ENCODE results near the gene P4HA1. TPM values are rescaled to one million over a fixed set of nuclear protein-coding genes. Genes with fewer than 3 reads are reported as not detected.
"Not testable (repeated sequence)": the region's sequence is repeated elsewhere in the genome, so short reads cannot be mapped to it uniquely, and the experiment has no call there.

P4HA1 gene
- polyA plus RNA-seq, 1 donor from 2014 or later, result 22.8 TPM

DNA sequence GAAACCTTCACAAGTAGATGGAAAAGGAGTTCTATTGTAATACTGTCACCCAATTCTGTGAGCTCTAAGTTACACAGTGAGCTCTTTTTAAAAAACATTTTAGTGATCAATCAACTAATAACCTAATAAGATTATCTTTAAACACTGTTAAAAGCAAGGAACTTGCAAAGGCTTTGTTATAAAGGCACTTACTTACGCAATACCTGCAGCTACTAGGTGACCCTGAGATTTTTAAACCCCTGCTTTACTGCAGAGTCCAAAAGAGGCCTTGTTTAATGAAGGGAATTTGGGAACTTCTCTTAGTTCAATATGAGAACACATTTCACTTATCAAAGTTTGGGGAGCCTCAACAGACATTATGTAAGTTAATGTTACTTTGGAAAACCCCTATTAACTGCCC, 53.3 kb downstream of the P4HA1 start:
- Mint-ChIP-seq H3K36me3 (peaks cover 5% of the 10 kb centered on the region), H3K27me3 (no peaks in the 10 kb centered on the region), H3K4me1 (peaks cover 0 to 1% (median 0%) of the 10 kb centered on the region in 3 donors), H3K27ac (no peak overlapping the region), H3K9me3 (no peaks in the 10 kb centered on the region), H3K4me3 (no peak overlapping the region)

- H3K4me3 Mint-ChIP-seq, result no peak overlapping the region
- H3K36me3 Mint-ChIP-seq, result peaks cover 5% of the 10 kb centered on the region
- H3K9me3 Mint-ChIP-seq, result no peaks in the 10 kb centered on the region
- H3K27ac Mint-ChIP-seq, result no peak overlapping the region
- H3K27me3 Mint-ChIP-seq, result no peaks in the 10 kb centered on the region
- peaks cover 0 to 1% (median 0%) of the 10 kb centered on the region in 3 donors for H3K4me1 Mint-ChIP-seq
These were observed 54.5 kb downstream of the P4HA1 start for GRCh38 chr10:73042130-73042529.

- no peak overlapping the region for H3K27ac Mint-ChIP-seq
- peaks cover 0 to 1% (median 0%) of the 10 kb centered on the region in 3 donors for H3K9me3 Mint-ChIP-seq
- H3K4me1 Mint-ChIP-seq, result peaks cover 0 to 1% (median 0%) of the 10 kb centered on the region in 3 donors
- no peaks in the 10 kb centered on the region for H3K27me3 Mint-ChIP-seq
- no peak overlapping the region for H3K4me3 Mint-ChIP-seq
- peaks cover 10% of the 10 kb centered on the region for H3K36me3 Mint-ChIP-seq
These were observed 57.0 kb downstream of the P4HA1 start for GRCh38 chr10:73039635-73040034.

- H3K9me3 Mint-ChIP-seq, H3K27ac Mint-ChIP-seq, H3K36me3 Mint-ChIP-seq, H3K27me3 Mint-ChIP-seq, H3K4me1 Mint-ChIP-seq, H3K4me3 Mint-ChIP-seq: not testable (repeated sequence)
These were observed 60.4 kb downstream of the P4HA1 start for GRCh38 chr10:73036285-73036684.

DNA sequence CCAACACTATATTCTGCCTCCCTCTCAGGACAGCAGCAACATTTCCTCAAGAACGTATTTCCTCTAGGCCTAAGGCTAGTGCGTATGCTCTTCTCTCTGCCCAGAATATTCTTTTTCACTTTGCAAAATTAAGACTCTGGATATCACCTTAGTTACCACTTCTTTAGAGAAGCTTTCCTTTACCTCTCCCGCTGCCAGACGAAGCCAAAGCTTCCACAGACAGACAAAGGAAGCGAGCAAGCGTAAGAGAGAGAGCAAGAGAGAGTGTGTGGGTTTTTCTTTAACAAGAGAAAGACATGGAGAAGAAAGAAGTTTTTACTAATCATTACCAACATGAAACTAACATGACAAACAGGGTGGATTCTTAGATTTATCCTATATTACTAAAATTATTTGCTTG, 64.1 kb downstream of the P4HA1 start:
- Mint-ChIP-seq H3K36me3 (peaks cover 10% of the 10 kb centered on the region), H3K27me3 (no peaks in the 10 kb centered on the region), H3K27ac (no peak overlapping the region)

DNA sequence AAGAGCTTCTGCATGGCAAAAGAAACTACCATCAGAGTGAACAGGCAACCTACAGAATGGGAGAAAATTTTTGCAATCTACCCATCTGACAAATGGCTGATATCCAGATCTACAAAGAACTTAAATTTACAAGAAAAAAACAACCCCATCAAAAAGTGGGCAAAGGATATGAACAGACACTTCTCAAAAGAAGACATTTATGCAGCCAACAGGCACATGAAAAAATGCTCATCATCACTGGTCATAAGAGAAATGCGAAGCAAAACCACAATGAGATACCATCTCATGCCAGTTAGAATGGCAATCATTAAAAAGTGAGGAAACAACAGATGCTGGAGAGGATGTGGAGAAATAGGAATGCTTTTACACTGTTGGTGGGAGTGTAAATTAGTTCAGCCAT, 70.0 kb downstream of the P4HA1 start:
- not testable (repeated sequence) for H3K4me1 Mint-ChIP-seq, H3K4me3 Mint-ChIP-seq, H3K9me3 Mint-ChIP-seq, H3K27ac Mint-ChIP-seq, H3K27me3 Mint-ChIP-seq
- H3K36me3 Mint-ChIP-seq, result peaks cover 16% of the 10 kb centered on the region

More for the DNA sequence above, 64.1 kb downstream of the P4HA1 start:
- no peak overlapping the region for H3K4me3 Mint-ChIP-seq
- H3K9me3 Mint-ChIP-seq, result peaks cover 0 to 1% (median 0%) of the 10 kb centered on the region in 3 donors
- no peaks in the 10 kb centered on the region for H3K4me1 Mint-ChIP-seq

DNA sequence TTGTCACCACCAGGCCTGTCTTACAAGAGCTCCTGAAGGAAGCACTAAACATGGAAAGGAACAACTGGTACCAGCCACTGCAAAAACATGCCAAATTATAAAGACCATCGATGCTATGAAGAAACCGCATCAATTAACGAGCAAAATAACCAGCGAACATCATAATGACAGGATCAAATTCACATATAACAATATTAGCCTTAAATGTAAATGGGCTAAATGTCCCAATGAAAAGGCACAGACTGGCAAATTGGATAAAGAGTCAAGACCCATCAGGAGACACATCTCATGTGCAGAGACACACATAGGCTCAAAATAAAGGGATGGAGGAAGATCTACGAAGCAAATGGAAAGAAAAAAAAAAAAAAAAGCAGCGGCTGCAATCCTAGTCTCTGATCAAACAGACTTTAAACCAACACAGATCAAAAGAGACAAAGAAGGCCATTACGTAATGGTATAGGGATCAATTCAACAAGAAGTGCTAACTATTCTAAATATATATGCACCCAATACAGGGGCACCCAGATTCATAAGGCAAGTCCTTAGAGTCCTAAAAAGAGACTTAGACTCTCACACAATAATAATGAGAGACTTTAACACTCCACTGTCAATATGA, 73.1 kb downstream of the P4HA1 start:
- not testable (repeated sequence) for H3K4me3 Mint-ChIP-seq, H3K27ac Mint-ChIP-seq, H3K4me1 Mint-ChIP-seq, H3K27me3 Mint-ChIP-seq, H3K9me3 Mint-ChIP-seq
- peaks cover 18% of the 10 kb centered on the region for H3K36me3 Mint-ChIP-seq

GRCh38 chr10:73022961-73023360, 73.7 kb downstream of the P4HA1 start:
- H3K27ac Mint-ChIP-seq, H3K9me3 Mint-ChIP-seq, H3K4me3 Mint-ChIP-seq, H3K4me1 Mint-ChIP-seq, H3K27me3 Mint-ChIP-seq: not testable (repeated sequence)
- H3K36me3 Mint-ChIP-seq, result peaks cover 18% of the 10 kb centered on the region

- H3K27ac Mint-ChIP-seq, H3K27me3 Mint-ChIP-seq, H3K4me3 Mint-ChIP-seq, H3K9me3 Mint-ChIP-seq, H3K4me1 Mint-ChIP-seq: not testable (repeated sequence)
- H3K36me3 Mint-ChIP-seq, result peaks cover 12% of the 10 kb centered on the region
These were observed 75.0 kb downstream of the P4HA1 start for GRCh38 chr10:73021538-73022164.

DNA sequence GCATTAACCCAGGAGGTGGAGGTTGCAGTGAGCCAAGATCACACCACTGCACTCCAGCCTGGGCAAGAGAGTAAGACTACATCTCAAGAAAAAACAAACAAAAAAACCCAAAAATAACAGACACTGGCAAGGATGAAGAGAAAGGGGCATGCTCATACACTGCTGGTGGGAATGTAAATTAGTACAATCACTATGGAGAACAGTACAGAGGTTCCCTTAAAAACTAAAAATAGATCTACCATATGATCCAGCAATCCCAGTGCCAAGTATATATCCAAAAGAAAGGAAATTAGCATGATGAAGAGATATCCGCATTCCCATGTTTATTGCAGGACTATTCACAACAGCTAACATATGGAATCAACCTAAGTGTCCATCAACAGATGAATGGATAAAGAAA, 75.6 kb downstream of the P4HA1 start:
- Mint-ChIP-seq H3K4me1 (peaks cover 3 to 8% (median 5%) of the 10 kb centered on the region in 3 donors), H3K9me3 (no peaks in the 10 kb centered on the region), H3K27me3 (no peaks in the 10 kb centered on the region), H3K4me3 (no peak overlapping the region), H3K36me3 (peaks cover 10% of the 10 kb centered on the region), H3K27ac (no peak overlapping the region)

GRCh38 chr10:73019100-73019499, 77.6 kb downstream of the P4HA1 start:
- Mint-ChIP-seq H3K4me3 (peak overlapping the region in 1 of 4 donors; percentile 70), H3K36me3 (peaks cover 12% of the 10 kb centered on the region), H3K27me3 (no peaks in the 10 kb centered on the region)

GRCh38 chr10:73018632-73019031, 78.0 kb downstream of the P4HA1 start:
- Mint-ChIP-seq H3K4me3 (no peak overlapping the region), H3K27me3 (no peaks in the 10 kb centered on the region), H3K36me3 (peaks cover 12% of the 10 kb centered on the region), H3K27ac (no peak overlapping the region), H3K9me3 (no peaks in the 10 kb centered on the region), H3K4me1 (peaks cover 1 to 7% (median 5%) of the 10 kb centered on the region in 3 donors)

More at GRCh38 chr10:73019100-73019499, 77.6 kb downstream of the P4HA1 start:
- H3K9me3 Mint-ChIP-seq, result no peaks in the 10 kb centered on the region
- H3K27ac Mint-ChIP-seq, result no peak overlapping the region
- H3K4me1 Mint-ChIP-seq, result peaks cover 3 to 8% (median 5%) of the 10 kb centered on the region in 3 donors

- Mint-ChIP-seq H3K4me3 (no peak overlapping the region), H3K27ac (no peak overlapping the region), H3K9me3 (no peaks in the 10 kb centered on the region), H3K4me1 (peaks cover 1 to 5% (median 4%) of the 10 kb centered on the region in 3 donors), H3K27me3 (no peaks in the 10 kb centered on the region), H3K36me3 (peaks cover 12% of the 10 kb centered on the region)
These were observed 78.6 kb downstream of the P4HA1 start for GRCh38 chr10:73017955-73018480.

- no peaks in the 10 kb centered on the region for H3K4me1 Mint-ChIP-seq
- H3K4me3 Mint-ChIP-seq, result no peak overlapping the region
- no peaks in the 10 kb centered on the region for H3K9me3 Mint-ChIP-seq
- no peaks in the 10 kb centered on the region for H3K27me3 Mint-ChIP-seq
- H3K27ac Mint-ChIP-seq, result no peak overlapping the region
- H3K36me3 Mint-ChIP-seq, result peaks cover 16% of the 10 kb centered on the region
These were observed 80.9 kb downstream of the P4HA1 start for GRCh38 chr10:73015779-73016178.

DNA sequence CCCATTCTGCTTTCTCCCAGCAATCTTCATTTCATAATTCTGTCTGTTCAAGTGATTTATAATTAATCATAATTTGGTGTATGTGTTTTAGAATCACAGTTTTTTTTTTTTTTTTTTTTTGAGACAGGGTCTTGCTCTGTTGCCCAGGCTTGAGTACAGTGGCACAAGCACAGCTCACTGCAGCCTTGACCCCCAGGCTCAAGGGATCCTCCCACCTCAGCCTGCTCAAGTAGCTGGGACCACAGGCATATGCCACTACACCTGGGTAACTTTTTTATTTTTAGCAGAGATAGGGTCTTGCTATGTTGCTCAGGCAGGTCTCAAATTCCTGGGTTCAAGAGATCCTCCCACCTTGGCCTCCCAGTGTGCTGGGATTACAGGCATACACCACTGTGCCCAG, 92.8 kb downstream of the P4HA1 start:
- peaks cover 0 to 5% (median 0%) of the 10 kb centered on the region in 3 donors for H3K9me3 Mint-ChIP-seq
- H3K27ac Mint-ChIP-seq, result no peak overlapping the region
- peaks cover 0 to 1% (median 0%) of the 10 kb centered on the region in 3 donors for H3K4me1 Mint-ChIP-seq
- peaks cover 8% of the 10 kb centered on the region for H3K36me3 Mint-ChIP-seq
- H3K4me3 Mint-ChIP-seq, result no peak overlapping the region
- H3K27me3 Mint-ChIP-seq, result no peaks in the 10 kb centered on the region

DNA sequence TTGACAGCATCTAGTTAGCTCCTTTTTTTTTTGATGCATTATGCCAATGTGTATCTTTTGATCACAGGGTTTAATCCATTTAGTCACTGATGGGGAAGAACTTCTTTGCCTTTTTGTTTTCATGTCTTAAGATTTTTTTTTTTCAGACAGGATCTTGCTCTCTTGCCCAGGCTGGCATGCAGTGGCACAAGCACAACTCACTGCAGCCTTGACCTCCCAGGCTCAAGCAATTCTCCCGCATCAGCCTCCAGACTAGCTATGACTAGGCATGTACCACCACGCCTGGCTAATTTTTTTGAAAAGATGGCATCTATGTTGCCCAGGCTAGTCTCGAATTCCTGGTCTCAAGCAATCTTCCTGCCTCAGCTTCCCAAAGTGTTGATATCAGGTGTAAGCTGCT, 95.7 kb downstream of the P4HA1 start:
- Mint-ChIP-seq H3K27ac (no peak overlapping the region), H3K4me1 (peaks cover 0 to 1% (median 0%) of the 10 kb centered on the region in 3 donors), H3K27me3 (no peaks in the 10 kb centered on the region), H3K9me3 (peaks cover 5 to 6% (median 5%) of the 10 kb centered on the region in 3 donors), H3K36me3 (peaks cover 7% of the 10 kb centered on the region), H3K4me3 (no peak overlapping the region)
